Brain microvascular endothelial cell (primary cell): Measurements from ENCODE around the gene SFTA2.
"Not testable (repeated sequence)": the region's sequence is repeated elsewhere in the genome, so short reads cannot be mapped to it uniquely, and the experiment has no call there.

Experiments used
- DNase-seq: peaks from one replicate; pipeline ENCODE4 v3.0.0-alpha.2; 2020
- H3K27ac ChIP-seq: fragments of 250-450 bp; sonication (Bioruptor Pico); 2 replicates; pipeline ENCODE4 v1.5.1; 2020; ENCODE audit warnings: mild to moderate bottlenecking, moderate library complexity
- H3K27me3 ChIP-seq: fragments of 250-450 bp; sonication (Bioruptor Pico); replicated peaks from 2 replicates; pipeline ENCODE4 v1.5.1; 2020; ENCODE audit warnings: mild to moderate bottlenecking
- H3K36me3 ChIP-seq: fragments of 250-450 bp; sonication (Bioruptor Pico); replicated peaks from 2 replicates; pipeline ENCODE4 v1.5.1; 2020; ENCODE audit warnings: mild to moderate bottlenecking
- H3K4me3 ChIP-seq: 2 replicates; pipeline ENCODE4 v1.5.1; 2011; ENCODE audit warnings: low read depth, mild to moderate bottlenecking, control low read depth, low read length, moderate library complexity
- CTCF ChIP-seq: IDR thresholded peaks from 2 replicates; pipeline ENCODE4 v1.5.1; 2011; ENCODE audit warnings: low read depth, mild to moderate bottlenecking, moderate library complexity, low read length, control low read depth, inconsistent platforms; ENCODE audit errors: missing control alignments
- in situ Hi-C: cut with HindIII; loops from 2 replicates; pipeline ENCODE4 v1.10.0; 2017; ENCODE audit warnings: low sequenced_read_pairs, low pct_ligation_motif_present

The SFTA2 gene

GRCh38 chr6:30931969-30932645 is at the start of gene SFTA2:
Gene SFTA2 (minus strand): TSS chr6:30932170. CDS start chr6:30932096, 74 bp downstream.
- no peak within 1 kb of the TSS for H3K27ac ChIP-seq
- no peak within 1 kb of the TSS for H3K4me3 ChIP-seq
- in situ Hi-C loops: no loop called here
- no peaks in the 10 kb centered on the region for H3K36me3 ChIP-seq
- TF ChIP-seq CTCF: no peak
- no peak for DNase-seq
- peaks cover 3% of the 10 kb centered on the region for H3K27me3 ChIP-seq

- in situ Hi-C loops: no loop called here
- DNase-seq: no peak
Measured at GRCh38 chr6:30979690-30980089, 47.7 kb upstream of the SFTA2 start.

GRCh38 chr6:30979141-30979540 is 47.2 kb upstream of the SFTA2 start:
- H3K27me3 ChIP-seq: peaks cover 1% of the 10 kb centered on the region
- in situ Hi-C loops: no loop called here

More at GRCh38 chr6:30979690-30980089, 47.7 kb upstream of the SFTA2 start:
- Histone ChIP-seq H3K27me3 (peaks cover 1% of the 10 kb centered on the region), H3K36me3 (no peaks in the 10 kb centered on the region), H3K4me3 (no peak overlapping the region), H3K27ac (no peak overlapping the region)
- no peak for TF ChIP-seq CTCF

DNA sequence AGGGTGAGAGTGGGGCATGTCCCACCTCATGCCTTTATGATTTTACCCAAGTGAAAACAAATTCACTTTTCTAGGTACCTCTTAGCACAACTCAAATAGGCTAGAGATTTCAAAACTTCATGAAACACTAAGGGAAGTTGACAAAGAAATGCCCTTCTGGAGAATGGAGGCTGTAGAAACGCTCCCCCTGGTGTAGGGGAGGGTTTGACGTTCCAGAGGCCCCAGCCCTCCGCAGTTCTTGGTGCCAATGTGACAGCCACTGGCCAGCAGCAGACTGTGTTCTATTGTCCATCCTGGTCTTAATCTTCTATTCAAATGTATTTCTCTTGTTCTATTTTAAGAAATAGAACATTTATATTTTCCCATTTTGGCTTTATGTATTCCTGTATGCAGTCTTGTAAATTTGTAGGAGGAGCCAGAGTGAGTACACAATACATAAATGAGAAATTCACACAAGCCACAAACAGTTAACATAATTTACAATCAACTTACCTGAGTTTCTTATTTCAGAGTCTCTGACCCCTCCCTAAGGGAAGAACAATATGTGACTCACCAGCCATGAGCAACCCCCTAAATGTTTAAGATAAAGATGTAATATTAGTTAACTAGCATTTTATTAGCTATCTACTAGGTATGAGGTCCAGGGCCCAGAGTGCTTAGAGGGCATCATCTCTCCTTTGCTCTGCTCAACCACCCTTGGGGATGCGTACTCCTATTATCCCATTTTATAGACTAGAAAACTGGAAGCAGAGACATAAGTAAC is 42.7 kb upstream of the SFTA2 start:
- in situ Hi-C loops: no loop called here
- Histone ChIP-seq H3K27ac (no peak overlapping the region), H3K36me3 (no peaks in the 10 kb centered on the region), H3K4me3 (no peak overlapping the region), H3K27me3 (peaks cover 1% of the 10 kb centered on the region)
- DNase-seq: no peak
- peak; percentile 6 for TF ChIP-seq CTCF

More at GRCh38 chr6:30979141-30979540, 47.2 kb upstream of the SFTA2 start:
- no peak for DNase-seq
- Histone ChIP-seq H3K36me3 (no peaks in the 10 kb centered on the region), H3K4me3 (no peak overlapping the region), H3K27ac (no peak overlapping the region)
- no peak for TF ChIP-seq CTCF

GRCh38 chr6:30972816-30973215 is 40.8 kb upstream of the SFTA2 start:
- H3K27me3 ChIP-seq: no peaks in the 10 kb centered on the region
- H3K36me3 ChIP-seq: no peaks in the 10 kb centered on the region
- in situ Hi-C loops: no loop called here
- TF ChIP-seq CTCF: no peak
- no peak for DNase-seq
- no peak overlapping the region for H3K4me3 ChIP-seq
- no peak overlapping the region for H3K27ac ChIP-seq

GRCh38 chr6:30970946-30971345 is 39.0 kb upstream of the SFTA2 start:
- Histone ChIP-seq H3K36me3 (no peaks in the 10 kb centered on the region), H3K27me3 (no peaks in the 10 kb centered on the region), H3K27ac (no peak overlapping the region), H3K4me3 (no peak overlapping the region)
- TF ChIP-seq CTCF: no peak
- in situ Hi-C loops: no loop called here
- no peak for DNase-seq

- H3K27ac ChIP-seq, DNase-seq, H3K27me3 ChIP-seq, H3K36me3 ChIP-seq, in situ Hi-C loops, H3K4me3 ChIP-seq: not testable (repeated sequence)
Measured at GRCh38 chr6:30969171-30969570, 37.2 kb upstream of the SFTA2 start.
